Measurements from ENCODE around the gene ADCY7.

- TF ChIP-seq CTCF (conservative IDR thresholded peaks at IDR 0.05 in 1 of 2, IDR thresholded peaks at IDR 0.05 in 1 of 2; ENCODE audit: low read depth in 1 of 2, low read length in 2 of 2): no peak
- TF ChIP-seq EZH2 (IDR thresholded peaks at IDR 0.05; ENCODE audit: low read length, missing control alignments): no peak
Observed at GRCh38 chr16:50331570-50331969, 65.2 kb downstream of the ADCY7 start.
